GM19023 (cell line): Measurements from ENCODE around the gene CPTP.

Experiments used
- ATAC-seq: cut with Tn5 transposase; IDR thresholded peaks from one replicate; pipeline ENCODE4 v1.9.1; 2021; ENCODE audit warnings: mild to moderate bottlenecking, moderate library complexity; ENCODE audit not compliant: unreplicated experiment

The CPTP gene

GRCh38 chr1:1291548-1292441, 32.8 kb upstream of the CPTP start:
- no peak for ATAC-seq

GRCh38 chr1:1292442-1292779, 32.2 kb upstream of the CPTP start:
- no peak for ATAC-seq

GRCh38 chr1:1292851-1293250, 31.8 kb upstream of the CPTP start:
- ATAC-seq: no peak

- ATAC-seq: no peak
Observed at GRCh38 chr1:1293263-1294249, 31.0 kb upstream of the CPTP start.

GRCh38 chr1:1294250-1294890, 30.2 kb upstream of the CPTP start:
- ATAC-seq: no peak

- no peak for ATAC-seq
Observed at GRCh38 chr1:1295154-1295923, 29.3 kb upstream of the CPTP start.

- ATAC-seq: no peak
Observed at GRCh38 chr1:1296070-1297061, 28.2 kb upstream of the CPTP start.

GRCh38 chr1:1297802-1298424, 26.7 kb upstream of the CPTP start:
- ATAC-seq: no peak

GRCh38 chr1:1298861-1299685, 25.5 kb upstream of the CPTP start:
- ATAC-seq: no peak

- no peak for ATAC-seq
Observed at GRCh38 chr1:1299686-1300351, 24.8 kb upstream of the CPTP start.

- no peak for ATAC-seq
Observed at GRCh38 chr1:1300352-1300739, 24.3 kb upstream of the CPTP start.

GRCh38 chr1:1302006-1302430, 22.6 kb upstream of the CPTP start:
- ATAC-seq: no peak

- no peak for ATAC-seq
Observed at GRCh38 chr1:1302951-1303509, 21.6 kb upstream of the CPTP start.

GRCh38 chr1:1303736-1304135, 20.9 kb upstream of the CPTP start:
- no peak for ATAC-seq

GRCh38 chr1:1304331-1305299, 20.0 kb upstream of the CPTP start:
- ATAC-seq: no peak
